ENCODE results near the gene CA6. TPM values are rescaled to one million over a fixed set of nuclear protein-coding genes. Genes with fewer than 3 reads are reported as not detected.

Gene CA6
- total and polyA plus RNA-seq, 2 of the 8 experiments (the other 6 are each of a cell fraction or from before 2014, with no cell fraction given): not detected

DNA sequence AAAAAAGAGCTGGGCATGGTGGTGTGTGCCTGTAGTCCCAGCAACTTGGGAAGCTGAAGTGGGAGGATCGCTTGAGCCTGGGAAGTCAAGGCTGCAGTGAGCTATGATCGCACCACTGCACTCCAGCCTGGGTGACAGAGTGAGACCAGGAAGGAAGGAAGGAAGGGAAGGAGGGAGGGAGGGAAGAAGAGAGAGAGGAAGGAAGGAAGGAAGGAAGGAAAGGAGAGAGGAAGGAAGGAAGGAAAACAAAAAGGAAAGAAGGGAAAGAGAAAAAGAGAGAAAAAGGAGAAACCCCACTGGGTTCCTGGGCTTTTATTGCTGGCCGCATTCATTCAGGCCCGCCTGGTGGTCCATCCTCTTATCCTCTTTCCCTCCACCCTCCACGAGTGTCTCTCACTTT lies 70.8 kb downstream of the CA6 start (continued):
- TF ChIP-seq, protein P1, sequence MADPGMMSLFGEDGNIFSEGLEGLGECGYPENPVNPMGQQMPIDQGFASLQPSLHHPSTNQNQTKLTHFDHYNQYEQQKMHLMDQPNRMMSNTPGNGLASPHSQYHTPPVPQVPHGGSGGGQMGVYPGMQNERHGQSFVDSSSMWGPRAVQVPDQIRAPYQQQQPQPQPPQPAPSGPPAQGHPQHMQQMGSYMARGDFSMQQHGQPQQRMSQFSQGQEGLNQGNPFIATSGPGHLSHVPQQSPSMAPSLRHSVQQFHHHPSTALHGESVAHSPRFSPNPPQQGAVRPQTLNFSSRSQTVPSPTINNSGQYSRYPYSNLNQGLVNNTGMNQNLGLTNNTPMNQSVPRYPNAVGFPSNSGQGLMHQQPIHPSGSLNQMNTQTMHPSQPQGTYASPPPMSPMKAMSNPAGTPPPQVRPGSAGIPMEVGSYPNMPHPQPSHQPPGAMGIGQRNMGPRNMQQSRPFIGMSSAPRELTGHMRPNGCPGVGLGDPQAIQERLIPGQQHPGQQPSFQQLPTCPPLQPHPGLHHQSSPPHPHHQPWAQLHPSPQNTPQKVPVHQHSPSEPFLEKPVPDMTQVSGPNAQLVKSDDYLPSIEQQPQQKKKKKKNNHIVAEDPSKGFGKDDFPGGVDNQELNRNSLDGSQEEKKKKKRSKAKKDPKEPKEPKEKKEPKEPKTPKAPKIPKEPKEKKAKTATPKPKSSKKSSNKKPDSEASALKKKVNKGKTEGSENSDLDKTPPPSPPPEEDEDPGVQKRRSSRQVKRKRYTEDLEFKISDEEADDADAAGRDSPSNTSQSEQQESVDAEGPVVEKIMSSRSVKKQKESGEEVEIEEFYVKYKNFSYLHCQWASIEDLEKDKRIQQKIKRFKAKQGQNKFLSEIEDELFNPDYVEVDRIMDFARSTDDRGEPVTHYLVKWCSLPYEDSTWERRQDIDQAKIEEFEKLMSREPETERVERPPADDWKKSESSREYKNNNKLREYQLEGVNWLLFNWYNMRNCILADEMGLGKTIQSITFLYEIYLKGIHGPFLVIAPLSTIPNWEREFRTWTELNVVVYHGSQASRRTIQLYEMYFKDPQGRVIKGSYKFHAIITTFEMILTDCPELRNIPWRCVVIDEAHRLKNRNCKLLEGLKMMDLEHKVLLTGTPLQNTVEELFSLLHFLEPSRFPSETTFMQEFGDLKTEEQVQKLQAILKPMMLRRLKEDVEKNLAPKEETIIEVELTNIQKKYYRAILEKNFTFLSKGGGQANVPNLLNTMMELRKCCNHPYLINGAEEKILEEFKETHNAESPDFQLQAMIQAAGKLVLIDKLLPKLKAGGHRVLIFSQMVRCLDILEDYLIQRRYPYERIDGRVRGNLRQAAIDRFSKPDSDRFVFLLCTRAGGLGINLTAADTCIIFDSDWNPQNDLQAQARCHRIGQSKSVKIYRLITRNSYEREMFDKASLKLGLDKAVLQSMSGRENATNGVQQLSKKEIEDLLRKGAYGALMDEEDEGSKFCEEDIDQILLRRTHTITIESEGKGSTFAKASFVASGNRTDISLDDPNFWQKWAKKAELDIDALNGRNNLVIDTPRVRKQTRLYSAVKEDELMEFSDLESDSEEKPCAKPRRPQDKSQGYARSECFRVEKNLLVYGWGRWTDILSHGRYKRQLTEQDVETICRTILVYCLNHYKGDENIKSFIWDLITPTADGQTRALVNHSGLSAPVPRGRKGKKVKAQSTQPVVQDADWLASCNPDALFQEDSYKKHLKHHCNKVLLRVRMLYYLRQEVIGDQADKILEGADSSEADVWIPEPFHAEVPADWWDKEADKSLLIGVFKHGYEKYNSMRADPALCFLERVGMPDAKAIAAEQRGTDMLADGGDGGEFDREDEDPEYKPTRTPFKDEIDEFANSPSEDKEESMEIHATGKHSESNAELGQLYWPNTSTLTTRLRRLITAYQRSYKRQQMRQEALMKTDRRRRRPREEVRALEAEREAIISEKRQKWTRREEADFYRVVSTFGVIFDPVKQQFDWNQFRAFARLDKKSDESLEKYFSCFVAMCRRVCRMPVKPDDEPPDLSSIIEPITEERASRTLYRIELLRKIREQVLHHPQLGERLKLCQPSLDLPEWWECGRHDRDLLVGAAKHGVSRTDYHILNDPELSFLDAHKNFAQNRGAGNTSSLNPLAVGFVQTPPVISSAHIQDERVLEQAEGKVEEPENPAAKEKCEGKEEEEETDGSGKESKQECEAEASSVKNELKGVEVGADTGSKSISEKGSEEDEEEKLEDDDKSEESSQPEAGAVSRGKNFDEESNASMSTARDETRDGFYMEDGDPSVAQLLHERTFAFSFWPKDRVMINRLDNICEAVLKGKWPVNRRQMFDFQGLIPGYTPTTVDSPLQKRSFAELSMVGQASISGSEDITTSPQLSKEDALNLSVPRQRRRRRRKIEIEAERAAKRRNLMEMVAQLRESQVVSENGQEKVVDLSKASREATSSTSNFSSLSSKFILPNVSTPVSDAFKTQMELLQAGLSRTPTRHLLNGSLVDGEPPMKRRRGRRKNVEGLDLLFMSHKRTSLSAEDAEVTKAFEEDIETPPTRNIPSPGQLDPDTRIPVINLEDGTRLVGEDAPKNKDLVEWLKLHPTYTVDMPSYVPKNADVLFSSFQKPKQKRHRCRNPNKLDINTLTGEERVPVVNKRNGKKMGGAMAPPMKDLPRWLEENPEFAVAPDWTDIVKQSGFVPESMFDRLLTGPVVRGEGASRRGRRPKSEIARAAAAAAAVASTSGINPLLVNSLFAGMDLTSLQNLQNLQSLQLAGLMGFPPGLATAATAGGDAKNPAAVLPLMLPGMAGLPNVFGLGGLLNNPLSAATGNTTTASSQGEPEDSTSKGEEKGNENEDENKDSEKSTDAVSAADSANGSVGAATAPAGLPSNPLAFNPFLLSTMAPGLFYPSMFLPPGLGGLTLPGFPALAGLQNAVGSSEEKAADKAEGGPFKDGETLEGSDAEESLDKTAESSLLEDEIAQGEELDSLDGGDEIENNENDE (IDR thresholded peaks at IDR 0.05; ENCODE audit: insufficient replicate concordance, low read length): no peak
- no peak for TF ChIP-seq CBX5 (IDR thresholded peaks at IDR 0.05; ENCODE audit: low read depth, low read length)
- no peak for TF ChIP-seq HDAC2 (IDR thresholded peaks at IDR 0.05; ENCODE audit: borderline replicate concordance in 1 of 2, low read depth in 2 of 2, low read length in 2 of 2)
- TF ChIP-seq CEBPB (IDR thresholded peaks at IDR 0.05; ENCODE audit: low read depth, low read length): no peak
